ENCODE measurements around the gene TSKU. TPM values are rescaled to one million over a fixed set of nuclear protein-coding genes. Genes with fewer than 3 reads are reported as not detected.

The TSKU gene
- polyA plus RNA-seq, 3 donors = not detected

DNA sequence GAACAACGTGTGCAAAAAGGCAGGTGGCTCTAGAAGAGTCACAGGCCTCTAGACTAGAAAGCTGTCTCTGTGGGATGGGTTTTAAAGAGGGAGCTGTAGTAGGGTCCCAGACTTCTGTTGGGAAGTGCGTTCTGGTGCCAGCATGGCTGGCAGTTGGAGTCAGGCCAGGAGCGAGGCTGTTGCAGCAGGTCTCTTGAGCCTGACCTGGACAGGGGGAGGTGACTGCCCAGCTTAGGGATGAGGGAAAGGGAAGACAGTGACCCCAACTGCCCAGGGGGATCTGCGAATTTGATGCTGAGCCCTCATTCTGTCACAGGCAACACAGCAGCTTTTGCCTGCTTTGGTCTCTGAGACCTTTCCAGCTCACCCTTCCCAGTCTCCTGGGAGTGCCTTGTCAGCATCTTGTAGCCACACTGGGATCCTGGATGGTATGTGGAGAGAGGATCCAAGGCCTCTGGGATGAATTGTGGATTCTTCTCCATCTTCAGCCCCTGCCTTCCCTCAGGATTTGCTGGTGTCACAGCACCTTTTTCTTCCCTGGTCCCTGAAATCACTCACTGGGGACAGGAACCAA is 3.4 kb downstream of the TSKU start:
- H3K4me2 ChIP-seq (replicated peaks; ENCODE audit: extremely low read depth, low read length, poor library complexity, severe bottlenecking) = no peak overlapping the region
- Mint-ChIP-seq H3K9me3 (peaks cover 0 to 21% (median 2%) of the 10 kb centered on the region in 7 donors), H3K4me1 (peaks cover 9% of the 10 kb centered on the region), H3K27ac (no peak overlapping the region), H3K4me3 (peak overlapping the region in 1 of 2 donors; percentile 48), H3K27me3 (ENCODE audit: low read depth in 3 of 3) (peaks cover 50 to 73% (median 67%) of the 10 kb centered on the region in 3 donors), H3K36me3 (peaks cover 0 to 11% of the 10 kb centered on the region in 2 donors)
- no peaks in the 10 kb centered on the region for H3K36me3 ChIP-seq (replicated peaks in 1 of 2; ENCODE audit: control insufficient read depth in 1 of 2, insufficient read depth in 2 of 2, low read length in 2 of 2)
- DNase-seq = no peak
- no peaks in the 10 kb centered on the region for H3K79me2 ChIP-seq (ENCODE audit: insufficient read depth, low read length)
- 93% methylated on average over 4 of the region's 4 CpGs for WGBS (ENCODE audit: insufficient coverage)
- H2AFZ ChIP-seq (ENCODE audit: insufficient read depth, low read depth, low read length, poor library complexity, severe bottlenecking) = no peak overlapping the region
- H3K4me1 ChIP-seq (ENCODE audit: control insufficient read depth in 1 of 2, insufficient read depth in 2 of 2, low read length in 2 of 2) = peaks cover 15% of the 10 kb centered on the region in 2 donors
- H3K27ac ChIP-seq (ENCODE audit: low read depth in 1 of 2, low read length in 2 of 2) = no peak overlapping the region
- TF ChIP-seq, protein P1, sequence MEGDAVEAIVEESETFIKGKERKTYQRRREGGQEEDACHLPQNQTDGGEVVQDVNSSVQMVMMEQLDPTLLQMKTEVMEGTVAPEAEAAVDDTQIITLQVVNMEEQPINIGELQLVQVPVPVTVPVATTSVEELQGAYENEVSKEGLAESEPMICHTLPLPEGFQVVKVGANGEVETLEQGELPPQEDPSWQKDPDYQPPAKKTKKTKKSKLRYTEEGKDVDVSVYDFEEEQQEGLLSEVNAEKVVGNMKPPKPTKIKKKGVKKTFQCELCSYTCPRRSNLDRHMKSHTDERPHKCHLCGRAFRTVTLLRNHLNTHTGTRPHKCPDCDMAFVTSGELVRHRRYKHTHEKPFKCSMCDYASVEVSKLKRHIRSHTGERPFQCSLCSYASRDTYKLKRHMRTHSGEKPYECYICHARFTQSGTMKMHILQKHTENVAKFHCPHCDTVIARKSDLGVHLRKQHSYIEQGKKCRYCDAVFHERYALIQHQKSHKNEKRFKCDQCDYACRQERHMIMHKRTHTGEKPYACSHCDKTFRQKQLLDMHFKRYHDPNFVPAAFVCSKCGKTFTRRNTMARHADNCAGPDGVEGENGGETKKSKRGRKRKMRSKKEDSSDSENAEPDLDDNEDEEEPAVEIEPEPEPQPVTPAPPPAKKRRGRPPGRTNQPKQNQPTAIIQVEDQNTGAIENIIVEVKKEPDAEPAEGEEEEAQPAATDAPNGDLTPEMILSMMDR (IDR thresholded peaks at IDR 0.05) = no peak
- H3K9ac ChIP-seq (ENCODE audit: insufficient read depth, low read length, poor library complexity, severe bottlenecking) = no peak overlapping the region
- no peaks in the 10 kb centered on the region for H4K20me1 ChIP-seq (ENCODE audit: insufficient read depth, low read length)
- no peaks in the 10 kb centered on the region for H3K9me3 ChIP-seq (replicated peaks in 1 of 2; ENCODE audit: control insufficient read depth in 1 of 2, insufficient read depth in 1 of 2, low read length in 2 of 2)
- H3K27me3 ChIP-seq (ENCODE audit: control insufficient read depth in 2 of 2, insufficient read depth in 2 of 2, low read length in 2 of 2) = peaks cover 41 to 61% of the 10 kb centered on the region in 2 donors
- no peak overlapping the region for H3K4me3 ChIP-seq (replicated peaks in 1 of 3; ENCODE audit: low read depth in 2 of 3, low read length in 3 of 3)
- intact Hi-C loops (cut with micrococcal nuclease) = no loop called here

DNA sequence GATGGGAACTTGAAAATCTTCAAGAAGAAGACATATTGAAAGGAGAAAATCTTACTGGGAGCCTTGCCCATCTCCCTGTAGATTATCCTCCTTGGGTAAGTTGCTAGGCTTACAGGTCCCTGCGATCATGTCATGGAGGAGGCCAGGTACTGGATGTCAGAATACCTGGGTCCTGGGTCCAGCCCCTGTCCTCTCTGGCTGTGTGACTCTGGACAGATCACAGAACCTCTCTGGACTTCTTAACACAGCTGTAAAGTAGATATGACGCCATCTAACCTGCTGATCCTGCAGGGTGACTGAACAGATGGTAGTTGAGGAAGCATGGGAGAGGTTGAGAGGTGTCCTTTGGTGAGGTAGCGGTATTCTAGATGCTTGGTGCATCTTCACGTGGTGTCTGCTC is 4.1 kb downstream of the TSKU start:
- no peak overlapping the region for H3K4me3 ChIP-seq (replicated peaks in 1 of 3; ENCODE audit: low read depth in 2 of 3, low read length in 3 of 3)
- DNase-seq = no peak
- no peaks in the 10 kb centered on the region for H3K9me3 ChIP-seq (replicated peaks in 1 of 2; ENCODE audit: control insufficient read depth in 1 of 2, insufficient read depth in 1 of 2, low read length in 2 of 2)
- no peaks in the 10 kb centered on the region for H3K36me3 ChIP-seq (replicated peaks in 1 of 2; ENCODE audit: control insufficient read depth in 1 of 2, insufficient read depth in 2 of 2, low read length in 2 of 2)
- peaks cover 0 to 18% (median 2%) of the 10 kb centered on the region in 7 donors for H3K9me3 Mint-ChIP-seq
- intact Hi-C loops (cut with micrococcal nuclease) = no loop called here
- TF ChIP-seq, protein P1 (IDR thresholded peaks at IDR 0.05) = no peak
- H3K4me3 Mint-ChIP-seq = no peak overlapping the region
- no peak overlapping the region for H3K27ac ChIP-seq (ENCODE audit: low read depth in 1 of 2, low read length in 2 of 2)
- no peak overlapping the region for H3K27ac Mint-ChIP-seq
- H3K4me1 ChIP-seq (ENCODE audit: control insufficient read depth in 1 of 2, insufficient read depth in 2 of 2, low read length in 2 of 2) = peaks cover 15 to 20% of the 10 kb centered on the region in 2 donors
- H3K27me3 ChIP-seq (ENCODE audit: control insufficient read depth in 2 of 2, insufficient read depth in 2 of 2, low read length in 2 of 2) = peaks cover 34 to 53% of the 10 kb centered on the region in 2 donors
- peaks cover 0 to 11% of the 10 kb centered on the region in 2 donors for H3K36me3 Mint-ChIP-seq
- 89% methylated on average over 3 of the region's 4 CpGs for WGBS (ENCODE audit: insufficient coverage)
- H3K4me1 Mint-ChIP-seq = peaks cover 15% of the 10 kb centered on the region
- H3K4me2 ChIP-seq (replicated peaks; ENCODE audit: extremely low read depth, low read length, poor library complexity, severe bottlenecking) = no peak overlapping the region
- no peak overlapping the region for H2AFZ ChIP-seq (ENCODE audit: insufficient read depth, low read depth, low read length, poor library complexity, severe bottlenecking)
- H4K20me1 ChIP-seq (ENCODE audit: insufficient read depth, low read length) = no peaks in the 10 kb centered on the region
- peaks cover 43 to 66% (median 62%) of the 10 kb centered on the region in 3 donors for H3K27me3 Mint-ChIP-seq (ENCODE audit: low read depth in 3 of 3)
- no peaks in the 10 kb centered on the region for H3K79me2 ChIP-seq (ENCODE audit: insufficient read depth, low read length)
- no peak overlapping the region for H3K9ac ChIP-seq (ENCODE audit: insufficient read depth, low read length, poor library complexity, severe bottlenecking)

All from CD14-positive monocyte (primary cell).